HEK293 (cell line): ENCODE measurements around the gene GINS1.

Experiments
- CTCF ChIA-PET: fragments of 350-600 bp; formaldehyde crosslinking; extraction: SDS; loops from one replicate; lab custom pipeline; 2021; ENCODE audit warnings: antibody characterized with exemption; lab: Yijun Ruan, JAX
- POLR2A ChIA-PET: fragments of 300-600 bp; formaldehyde crosslinking; extraction: SDS; loops from one replicate; lab custom pipeline; 2020; ENCODE audit warnings: antibody characterized with exemption, inconsistent platforms; lab: Yijun Ruan, JAX
- H3K27ac ChIP-seq: fragments of 200-500 bp; sonication (Bioruptor generic); 2 replicates; pipeline ENCODE4 v1.5.1; 2014; ENCODE audit warnings: low read depth, low read length, control low read depth, inconsistent platforms; ENCODE audit errors: extremely low read depth
- H3K36me3 ChIP-seq, 2 experiments: fragments of 200-500 bp in 1 of 2; sonication (Bioruptor generic) in 1 of 2; 1 replicate in 1 of 2; 2 replicates in 1 of 2; pipeline ENCODE4 v1.5.1; 2014 to 2017; ENCODE audit warnings: inconsistent platforms in 2 of 2, low read length in 2 of 2; ENCODE audit not compliant: control insufficient read depth in 2 of 2, insufficient read depth in 1 of 2
- H3K4me1 ChIP-seq: fragments of 200-500 bp; sonication (Bioruptor generic); 2 replicates; pipeline ENCODE4 v1.5.1; 2014; ENCODE audit warnings: mild to moderate bottlenecking, low read length, inconsistent platforms; ENCODE audit not compliant: control insufficient read depth, insufficient read depth
- H3K4me3 ChIP-seq: 2 replicates; pipeline ENCODE4 v1.5.1; 2011; ENCODE audit warnings: low read depth, mild to moderate bottlenecking, control low read depth, low read length, moderate library complexity
- H3K9me3 ChIP-seq: fragments of 200-500 bp; sonication (Bioruptor generic); 2 replicates; pipeline ENCODE4 v1.5.1; 2014; ENCODE audit warnings: low read depth, low read length, inconsistent platforms; ENCODE audit not compliant: control insufficient read depth, insufficient read depth
- EGR2 ChIP-seq: fragments of 450-650 bp; formaldehyde crosslinking; IDR thresholded peaks from 2 replicates; pipeline ENCODE4 v1.5.1; 2016; ENCODE audit warnings: low read depth, missing biosample characterization, missing genetic modification characterization
- GFI1B ChIP-seq: fragments of 450-650 bp; formaldehyde crosslinking; IDR thresholded peaks from 2 replicates; pipeline ENCODE4 v1.5.1; 2016; ENCODE audit warnings: missing biosample characterization, missing genetic modification characterization
- GLIS2 ChIP-seq: fragments of 450-650 bp; formaldehyde crosslinking; IDR thresholded peaks from 2 replicates; pipeline ENCODE4 v1.5.1; 2016; ENCODE audit warnings: missing biosample characterization, missing genetic modification characterization
- HOXA7 ChIP-seq: sonication (generic); formaldehyde crosslinking; IDR thresholded peaks from 2 replicates; pipeline ENCODE4 v1.8.1; 2022; ENCODE audit warnings: missing genetic modification reagents, borderline replicate concordance
- MEIS1 ChIP-seq: sonication (generic); formaldehyde crosslinking; IDR thresholded peaks from 2 replicates; pipeline ENCODE4 v1.8.1; 2022; ENCODE audit warnings: missing genetic modification reagents, mild to moderate bottlenecking, borderline replicate concordance
- MYNN ChIP-seq: fragments of 450-650 bp; formaldehyde crosslinking; IDR thresholded peaks from 2 replicates; pipeline ENCODE4 v1.5.1; 2016; ENCODE audit warnings: missing biosample characterization, missing genetic modification characterization, borderline replicate concordance
- SALL2 ChIP-seq: fragments of 450-650 bp; formaldehyde crosslinking; IDR thresholded peaks from 2 replicates; pipeline ENCODE4 v1.5.0; 2017; ENCODE audit warnings: missing biosample characterization, mild to moderate bottlenecking, missing genetic modification characterization, borderline replicate concordance
- SP2 ChIP-seq: fragments of 450-650 bp; formaldehyde crosslinking; IDR thresholded peaks from 2 replicates; pipeline ENCODE4 v1.5.1; 2016; ENCODE audit warnings: missing biosample characterization, missing genetic modification characterization
- YY1 ChIP-seq: fragments of 450-650 bp; formaldehyde crosslinking; IDR thresholded peaks from 2 replicates; pipeline ENCODE4 v1.5.1; 2018; ENCODE audit warnings: missing biosample characterization, missing genetic modification characterization
- ZFHX2 ChIP-seq: fragments of 450-650 bp; formaldehyde crosslinking; conservative IDR thresholded peaks from 2 replicates; pipeline ENCODE4 v1.5.1; 2016; ENCODE audit warnings: missing biosample characterization, missing genetic modification characterization
- ZNF10 ChIP-seq: fragments of 450-650 bp; formaldehyde crosslinking; IDR thresholded peaks from 2 replicates; pipeline ENCODE4 v1.5.1; 2017; ENCODE audit warnings: missing biosample characterization, missing genetic modification characterization
- ZNF138 ChIP-seq: fragments of 450-650 bp; formaldehyde crosslinking; IDR thresholded peaks from 2 replicates; pipeline ENCODE4 v1.5.1; 2016; ENCODE audit warnings: missing biosample characterization, missing genetic modification characterization, borderline replicate concordance
- ZNF146 ChIP-seq: fragments of 450-650 bp; formaldehyde crosslinking; IDR thresholded peaks from 2 replicates; pipeline ENCODE4 v1.5.1; 2016; ENCODE audit warnings: missing biosample characterization, missing genetic modification characterization
- ZNF157 ChIP-seq: fragments of 450-650 bp; formaldehyde crosslinking; IDR thresholded peaks from 2 replicates; pipeline ENCODE4 v1.5.1; 2016; ENCODE audit warnings: missing biosample characterization, missing genetic modification characterization
- ZNF266 ChIP-seq: fragments of 450-650 bp; formaldehyde crosslinking; IDR thresholded peaks from 2 replicates; pipeline ENCODE4 v1.5.1; 2016; ENCODE audit warnings: missing biosample characterization, missing genetic modification characterization, low read depth
- ZNF394 ChIP-seq: fragments of 450-650 bp; formaldehyde crosslinking; IDR thresholded peaks from 2 replicates; pipeline ENCODE4 v1.5.1; 2016; ENCODE audit warnings: missing biosample characterization, missing genetic modification characterization, mild to moderate bottlenecking, moderate library complexity, borderline replicate concordance
- ZNF600 ChIP-seq: fragments of 450-650 bp; formaldehyde crosslinking; IDR thresholded peaks from 2 replicates; pipeline ENCODE4 v1.5.1; 2016; ENCODE audit warnings: missing biosample characterization, missing genetic modification characterization
- ZNF623 ChIP-seq: fragments of 450-650 bp; formaldehyde crosslinking; IDR thresholded peaks from 2 replicates; pipeline ENCODE4 v1.5.1; 2016; ENCODE audit warnings: missing biosample characterization, missing genetic modification characterization
- ZNF654 ChIP-seq: fragments of 450-650 bp; formaldehyde crosslinking; IDR thresholded peaks from 2 replicates; pipeline ENCODE4 v1.5.1; 2016; ENCODE audit warnings: low read depth, missing biosample characterization, missing genetic modification characterization
- ZNF664 ChIP-seq: fragments of 450-650 bp; formaldehyde crosslinking; IDR thresholded peaks from 2 replicates; pipeline ENCODE4 v1.5.1; 2016; ENCODE audit warnings: missing biosample characterization, missing genetic modification characterization
- ZNF837 ChIP-seq: fragments of 450-650 bp; formaldehyde crosslinking; IDR thresholded peaks from 2 replicates; pipeline ENCODE4 v1.5.1; 2016; ENCODE audit warnings: missing biosample characterization, missing genetic modification characterization
- ZNF843 ChIP-seq: fragments of 450-650 bp; formaldehyde crosslinking; IDR thresholded peaks from 2 replicates; pipeline ENCODE4 v1.5.1; 2016; ENCODE audit warnings: missing biosample characterization, missing genetic modification characterization
- TF ChIP-seq, protein P1 (sequence below): fragments of 450-650 bp; formaldehyde crosslinking; IDR thresholded peaks from 2 replicates; pipeline ENCODE4 v1.5.1; 2017; ENCODE audit warnings: missing biosample characterization, missing genetic modification characterization
- TF ChIP-seq, protein P2 (sequence below): fragments of 450-650 bp; formaldehyde crosslinking; IDR thresholded peaks from 2 replicates; pipeline ENCODE4 v1.5.1; 2016; ENCODE audit warnings: missing biosample characterization, missing genetic modification characterization
- TF ChIP-seq, protein P3 (sequence below): fragments of 450-650 bp; formaldehyde crosslinking; IDR thresholded peaks from 2 replicates; pipeline ENCODE4 v1.5.1; 2017; ENCODE audit warnings: missing biosample characterization, missing genetic modification characterization
- TF ChIP-seq, protein P4 (sequence below): fragments of 450-650 bp; formaldehyde crosslinking; IDR thresholded peaks from 2 replicates; pipeline ENCODE4 v1.5.1; 2016; ENCODE audit warnings: missing biosample characterization, missing genetic modification characterization
- TF ChIP-seq, protein P5 (sequence below): fragments of 450-650 bp; formaldehyde crosslinking; IDR thresholded peaks from 2 replicates; pipeline ENCODE4 v1.5.1; 2016; ENCODE audit warnings: missing biosample characterization, missing genetic modification characterization

The GINS1 gene

DNA sequence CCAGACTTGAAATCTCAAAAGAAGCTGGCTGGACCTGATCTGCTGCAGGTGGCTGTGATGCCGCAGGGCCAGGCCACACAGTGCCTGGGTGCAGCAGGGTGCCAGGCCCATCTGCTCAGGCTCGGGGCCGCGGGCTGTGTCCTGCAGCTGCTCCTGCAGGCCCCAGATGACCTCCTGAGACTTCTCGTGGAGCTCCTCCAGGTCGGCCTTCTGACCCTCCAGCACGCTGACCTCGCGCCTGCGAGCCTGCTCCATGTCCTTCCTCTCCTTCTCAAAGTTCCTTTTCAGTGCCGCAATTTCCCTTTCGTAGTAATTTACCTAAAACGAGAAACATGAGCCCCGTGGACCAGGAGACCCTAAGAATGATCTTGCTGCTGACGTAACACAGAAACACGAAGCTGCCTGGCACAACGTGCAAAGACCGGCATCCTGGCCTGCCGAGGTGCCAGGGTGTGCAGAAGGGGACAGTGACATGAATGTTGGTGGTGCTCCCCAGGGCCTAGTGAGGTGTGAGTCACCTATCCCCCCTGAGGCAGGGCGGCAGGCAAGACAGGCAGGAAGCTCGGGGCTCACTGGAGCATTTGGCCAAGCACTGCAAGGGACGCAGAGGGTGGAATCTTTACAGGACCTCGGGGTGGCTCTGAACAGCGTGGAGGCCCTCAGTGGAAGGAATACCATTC, 71.6 kb downstream of the GINS1 start:
- H3K36me3 ChIP-seq, result peaks cover 0 to 72% of the 10 kb centered on the region in 2 experiments; a peak in 2 of 3 replicates
- CTCF ChIA-PET, result interaction anchor here (0.5 kb wide), 1 partner anchor 179 kb away, joined by 3 read pairs; no protein-coding TSS in a partner anchor

DNA sequence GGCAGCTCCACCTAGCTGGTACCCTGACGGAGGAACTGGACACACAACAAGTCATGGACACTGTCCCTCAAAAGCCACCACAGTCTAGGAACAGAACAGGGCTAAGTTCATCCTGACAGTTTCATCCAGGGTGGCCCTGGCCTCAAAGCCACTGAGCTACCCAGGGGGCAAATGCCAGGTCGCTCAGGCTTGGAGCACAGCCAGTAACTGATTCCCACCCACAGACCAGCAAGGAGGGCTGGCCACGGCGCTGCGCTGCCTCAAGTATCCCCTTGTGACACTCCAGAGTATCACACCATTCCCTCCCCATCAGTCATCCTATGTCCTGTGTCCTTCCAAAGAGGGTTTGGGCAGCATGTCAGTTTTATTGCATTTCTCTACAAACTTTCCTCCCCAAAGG, 72.2 kb downstream of the GINS1 start:
- no peak overlapping the region for H3K4me3 ChIP-seq
- H3K4me1 ChIP-seq, result no peaks in the 10 kb centered on the region
- POLR2A ChIA-PET, result no interaction called here
- CTCF ChIA-PET, result interaction anchor here (0.5 to 0.7 kb wide), 2 partner anchors 179 to 180 kb away, joined by 3 read pairs; no protein-coding TSS in a partner anchor
- H3K27ac ChIP-seq, result no peak overlapping the region
- H3K36me3 ChIP-seq, result peaks cover 0 to 74% of the 10 kb centered on the region in 2 experiments; a peak in 2 of 3 replicates
- no peaks in the 10 kb centered on the region for H3K9me3 ChIP-seq
- TF ChIP-seq ZNF138 (tag by site-specific recombination) (no peak), MYNN (tag by site-specific recombination) (no peak), ZNF146 (no peak), ZNF157 (no peak), ZNF843 (tag by site-specific recombination) (no peak), YY1 (tag by site-specific recombination) (no peak), ZFHX2 (tag by site-specific recombination) (no peak), ZNF654 (no peak), SALL2 (no peak), ZNF837 (tag by site-specific recombination) (no peak), MEIS1 (CRISPR knock-in tag) (no peak), ZNF623 (tag by site-specific recombination) (no peak)
- TF ChIP-seq, protein P1, sequence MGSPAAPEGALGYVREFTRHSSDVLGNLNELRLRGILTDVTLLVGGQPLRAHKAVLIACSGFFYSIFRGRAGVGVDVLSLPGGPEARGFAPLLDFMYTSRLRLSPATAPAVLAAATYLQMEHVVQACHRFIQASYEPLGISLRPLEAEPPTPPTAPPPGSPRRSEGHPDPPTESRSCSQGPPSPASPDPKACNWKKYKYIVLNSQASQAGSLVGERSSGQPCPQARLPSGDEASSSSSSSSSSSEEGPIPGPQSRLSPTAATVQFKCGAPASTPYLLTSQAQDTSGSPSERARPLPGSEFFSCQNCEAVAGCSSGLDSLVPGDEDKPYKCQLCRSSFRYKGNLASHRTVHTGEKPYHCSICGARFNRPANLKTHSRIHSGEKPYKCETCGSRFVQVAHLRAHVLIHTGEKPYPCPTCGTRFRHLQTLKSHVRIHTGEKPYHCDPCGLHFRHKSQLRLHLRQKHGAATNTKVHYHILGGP (tag by site-specific recombination), result no peak
- TF ChIP-seq, protein P2, sequence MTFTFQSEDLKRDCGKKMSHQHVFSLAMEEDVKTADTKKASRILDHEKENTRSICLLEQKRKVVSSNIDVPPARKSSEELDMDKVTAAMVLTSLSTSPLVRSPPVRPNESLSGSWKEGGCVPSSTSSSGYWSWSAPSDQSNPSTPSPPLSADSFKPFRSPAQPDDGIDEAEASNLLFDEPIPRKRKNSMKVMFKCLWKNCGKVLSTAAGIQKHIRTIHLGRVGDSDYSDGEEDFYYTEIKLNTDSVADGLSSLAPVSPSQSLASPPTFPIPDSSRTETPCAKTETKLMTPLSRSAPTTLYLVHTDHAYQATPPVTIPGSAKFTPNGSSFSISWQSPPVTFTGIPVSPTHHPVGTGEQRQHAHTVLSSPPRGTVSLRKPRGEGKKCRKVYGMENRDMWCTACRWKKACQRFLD (tag by site-specific recombination), result no peak
- TF ChIP-seq, protein P3, sequence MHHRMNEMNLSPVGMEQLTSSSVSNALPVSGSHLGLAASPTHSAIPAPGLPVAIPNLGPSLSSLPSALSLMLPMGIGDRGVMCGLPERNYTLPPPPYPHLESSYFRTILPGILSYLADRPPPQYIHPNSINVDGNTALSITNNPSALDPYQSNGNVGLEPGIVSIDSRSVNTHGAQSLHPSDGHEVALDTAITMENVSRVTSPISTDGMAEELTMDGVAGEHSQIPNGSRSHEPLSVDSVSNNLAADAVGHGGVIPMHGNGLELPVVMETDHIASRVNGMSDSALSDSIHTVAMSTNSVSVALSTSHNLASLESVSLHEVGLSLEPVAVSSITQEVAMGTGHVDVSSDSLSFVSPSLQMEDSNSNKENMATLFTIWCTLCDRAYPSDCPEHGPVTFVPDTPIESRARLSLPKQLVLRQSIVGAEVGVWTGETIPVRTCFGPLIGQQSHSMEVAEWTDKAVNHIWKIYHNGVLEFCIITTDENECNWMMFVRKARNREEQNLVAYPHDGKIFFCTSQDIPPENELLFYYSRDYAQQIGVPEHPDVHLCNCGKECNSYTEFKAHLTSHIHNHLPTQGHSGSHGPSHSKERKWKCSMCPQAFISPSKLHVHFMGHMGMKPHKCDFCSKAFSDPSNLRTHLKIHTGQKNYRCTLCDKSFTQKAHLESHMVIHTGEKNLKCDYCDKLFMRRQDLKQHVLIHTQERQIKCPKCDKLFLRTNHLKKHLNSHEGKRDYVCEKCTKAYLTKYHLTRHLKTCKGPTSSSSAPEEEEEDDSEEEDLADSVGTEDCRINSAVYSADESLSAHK (tag by site-specific recombination), result no peak
- TF ChIP-seq, protein P4, sequence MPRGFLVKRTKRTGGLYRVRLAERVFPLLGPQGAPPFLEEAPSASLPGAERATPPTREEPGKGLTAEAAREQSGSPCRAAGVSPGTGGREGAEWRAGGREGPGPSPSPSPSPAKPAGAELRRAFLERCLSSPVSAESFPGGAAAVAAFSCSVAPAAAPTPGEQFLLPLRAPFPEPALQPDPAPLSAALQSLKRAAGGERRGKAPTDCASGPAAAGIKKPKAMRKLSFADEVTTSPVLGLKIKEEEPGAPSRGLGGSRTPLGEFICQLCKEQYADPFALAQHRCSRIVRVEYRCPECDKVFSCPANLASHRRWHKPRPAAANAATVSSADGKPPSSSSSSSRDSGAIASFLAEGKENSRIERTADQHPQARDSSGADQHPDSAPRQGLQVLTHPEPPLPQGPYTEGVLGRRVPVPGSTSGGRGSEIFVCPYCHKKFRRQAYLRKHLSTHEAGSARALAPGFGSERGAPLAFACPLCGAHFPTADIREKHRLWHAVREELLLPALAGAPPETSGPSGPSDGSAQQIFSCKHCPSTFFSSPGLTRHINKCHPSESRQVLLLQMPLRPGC (tag by site-specific recombination), result no peak

More for the DNA sequence above, 71.6 kb downstream of the GINS1 start:
- no peaks in the 10 kb centered on the region for H3K9me3 ChIP-seq
- no peaks in the 10 kb centered on the region for H3K4me1 ChIP-seq
- H3K4me3 ChIP-seq, result no peak overlapping the region
- POLR2A ChIA-PET, result no interaction called here
- no peak overlapping the region for H3K27ac ChIP-seq
- TF ChIP-seq ZNF266, result no peak
- no peak for TF ChIP-seq ZNF600 (tag by site-specific recombination)
- TF ChIP-seq, protein P5, sequence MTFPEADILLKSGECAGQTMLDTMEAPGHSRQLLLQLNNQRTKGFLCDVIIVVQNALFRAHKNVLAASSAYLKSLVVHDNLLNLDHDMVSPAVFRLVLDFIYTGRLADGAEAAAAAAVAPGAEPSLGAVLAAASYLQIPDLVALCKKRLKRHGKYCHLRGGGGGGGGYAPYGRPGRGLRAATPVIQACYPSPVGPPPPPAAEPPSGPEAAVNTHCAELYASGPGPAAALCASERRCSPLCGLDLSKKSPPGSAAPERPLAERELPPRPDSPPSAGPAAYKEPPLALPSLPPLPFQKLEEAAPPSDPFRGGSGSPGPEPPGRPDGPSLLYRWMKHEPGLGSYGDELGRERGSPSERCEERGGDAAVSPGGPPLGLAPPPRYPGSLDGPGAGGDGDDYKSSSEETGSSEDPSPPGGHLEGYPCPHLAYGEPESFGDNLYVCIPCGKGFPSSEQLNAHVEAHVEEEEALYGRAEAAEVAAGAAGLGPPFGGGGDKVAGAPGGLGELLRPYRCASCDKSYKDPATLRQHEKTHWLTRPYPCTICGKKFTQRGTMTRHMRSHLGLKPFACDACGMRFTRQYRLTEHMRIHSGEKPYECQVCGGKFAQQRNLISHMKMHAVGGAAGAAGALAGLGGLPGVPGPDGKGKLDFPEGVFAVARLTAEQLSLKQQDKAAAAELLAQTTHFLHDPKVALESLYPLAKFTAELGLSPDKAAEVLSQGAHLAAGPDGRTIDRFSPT (tag by site-specific recombination), result no peak
- no peak for TF ChIP-seq ZNF664 (tag by site-specific recombination)
- no peak for TF ChIP-seq SP2
- TF ChIP-seq ZNF10 (tag by site-specific recombination), result no peak
- TF ChIP-seq EGR2 (tag by site-specific recombination), result no peak
- no peak for TF ChIP-seq HOXA7 (CRISPR knock-in tag)
- TF ChIP-seq GLIS2, result no peak
- TF ChIP-seq, protein P4 (tag by site-specific recombination), result no peak
- TF ChIP-seq ZNF138 (tag by site-specific recombination), result no peak
- no peak for TF ChIP-seq GFI1B (tag by site-specific recombination)
- no peak for TF ChIP-seq ZNF394 (tag by site-specific recombination)
- TF ChIP-seq, all 188 proteins: peak for 0
